H1 (cell line): ENCODE measurements around the gene TPMT. TPM values are rescaled to one million over a fixed set of nuclear protein-coding genes. Genes with fewer than 3 reads are reported as not detected.

ENCODE experiments used
- CTCF ChIA-PET: fragments of 300-600 bp; sonication (Branson Sonifier 250); formaldehyde crosslinking; loops from one replicate; lab custom pipeline; 2021; ENCODE audit not compliant: partially characterized antibody; lab: Charles Lee
- POLR2A ChIA-PET: fragments of 300-600 bp; sonication (Branson Sonifier 250); formaldehyde crosslinking; loops from one replicate; lab custom pipeline; 2021; ENCODE audit warnings: inconsistent platforms; ENCODE audit not compliant: partially characterized antibody; lab: Charles Lee
- DNase-seq, 2 experiments: peaks; one replicate each; pipeline versions ENCODE4 v3.0.0 to v3.0.0-alpha.2; 2010 to 2022; ENCODE audit warnings: low spot score in 2 of 2, low read depth in 1 of 2, mixed read lengths in 1 of 2
- FAIRE-seq: peaks from 2 replicates; lab custom pipeline; 2011; peaks lifted over from hg19 to GRCh38; lab: Jason Lieb, UNC
- H2AFZ ChIP-seq: 2 replicates; pipeline ENCODE4 v1.8.1; 2012; ENCODE audit warnings: low read length, inconsistent platforms
- H2AK5ac ChIP-seq: 2 replicates; pipeline ENCODE4 v1.6.1; 2013; ENCODE audit warnings: low read depth, low read length
- H2BK120ac ChIP-seq: replicated peaks from 2 replicates; pipeline ENCODE3; 2013; ENCODE audit warnings: low read depth, low read length, inconsistent platforms
- H2BK12ac ChIP-seq: 2 replicates; pipeline ENCODE4 v1.6.1; 2013; ENCODE audit warnings: low read depth, low read length
- H2BK15ac ChIP-seq: 2 replicates; pipeline ENCODE4 v1.6.1; 2013; ENCODE audit warnings: low read length
- H2BK20ac ChIP-seq: 2 replicates; pipeline ENCODE4 v1.6.1; 2013; ENCODE audit warnings: low read length
- H2BK5ac ChIP-seq: 2 replicates; pipeline ENCODE4 v1.6.1; 2013; ENCODE audit warnings: low read depth, low read length
- H3K14ac ChIP-seq: 2 replicates; pipeline ENCODE4 v1.6.1; 2013; ENCODE audit warnings: inconsistent platforms; ENCODE audit not compliant: insufficient read length
- H3K18ac ChIP-seq: 2 replicates; pipeline ENCODE4 v1.6.1; 2013; ENCODE audit warnings: low read length; ENCODE audit errors: extremely low read depth
- H3K23ac ChIP-seq: 2 replicates; pipeline ENCODE4 v1.6.1; 2013; ENCODE audit warnings: inconsistent platforms; ENCODE audit not compliant: insufficient read length
- H3K23me2 ChIP-seq: 2 replicates; pipeline ENCODE4 v1.6.1; 2013; ENCODE audit warnings: low read depth, low read length
- H3K27ac ChIP-seq: 2 replicates; pipeline ENCODE4 v1.6.1; 2011; ENCODE audit warnings: low read depth, low read length, inconsistent platforms
- H3K27me3 ChIP-seq, 4 experiments: replicated peaks in 1 of 4; 1 replicate in 1 of 4; 2 replicates in 3 of 4; pipeline versions ENCODE4 v1.6.1 to v1.8.1; 2011 to 2013; ENCODE audit warnings: low read length in 3 of 4, mild to moderate bottlenecking in 3 of 4, inconsistent platforms in 2 of 4, mixed read lengths in 2 of 4, moderate library complexity in 1 of 4; ENCODE audit not compliant: control insufficient read depth in 3 of 4, insufficient read depth in 3 of 4; ENCODE audit errors: extremely low read depth in 1 of 4
- H3K36me3 ChIP-seq, 4 experiments: 2 replicates each; pipeline versions ENCODE4 v1.6.1 to v1.8.1; 2011 to 2013; ENCODE audit warnings: mild to moderate bottlenecking in 4 of 4, low read length in 3 of 4, moderate library complexity in 2 of 4, control low read depth in 1 of 4, inconsistent platforms in 1 of 4; ENCODE audit not compliant: insufficient read depth in 4 of 4, control insufficient read depth in 2 of 4
- H3K4ac ChIP-seq: replicated peaks from 2 replicates; pipeline ENCODE3; 2013; ENCODE audit warnings: low read length, low read depth, mixed read lengths, inconsistent platforms; ENCODE audit not compliant: insufficient read length
- H3K4me1 ChIP-seq, 4 experiments: replicated peaks in 1 of 4; 1 replicate in 1 of 4; 2 replicates in 3 of 4; pipeline versions ENCODE4 v1.6.1 to v1.8.1; 2011 to 2013; ENCODE audit warnings: low read length in 3 of 4, inconsistent platforms in 2 of 4, mixed read lengths in 1 of 4; ENCODE audit not compliant: insufficient read depth in 4 of 4, control insufficient read depth in 3 of 4
- H3K4me2 ChIP-seq, 2 experiments: 2 replicates each; pipeline versions ENCODE4 v1.6.1 to v1.8.1; 2011 to 2013; ENCODE audit warnings: low read depth in 2 of 2, low read length in 2 of 2, control low read depth in 1 of 2, inconsistent platforms in 1 of 2, mild to moderate bottlenecking in 1 of 2; ENCODE audit not compliant: insufficient read depth in 1 of 2
- H3K4me3 ChIP-seq, 4 experiments: fragments of 200-600, 300-600 bp in 1 of 4; sonication (generic), shearing (Covaris generic), sonication (Bioruptor Twin) in 1 of 4; 2 replicates each; pipeline versions ENCODE4 v1.5.1 to v1.8.1; 2011 to 2016; ENCODE audit warnings: low read length in 4 of 4, low read depth in 3 of 4, control low read depth in 2 of 4, inconsistent platforms in 2 of 4, mild to moderate bottlenecking in 2 of 4, mixed read lengths in 1 of 4, moderate library complexity in 1 of 4; ENCODE audit not compliant: insufficient read depth in 2 of 4; ENCODE audit errors: extremely low read depth in 1 of 4
- H3K56ac ChIP-seq: replicated peaks from 2 replicates; pipeline ENCODE3; 2013; ENCODE audit warnings: low read depth, mild to moderate bottlenecking, mixed read lengths, low read length, inconsistent platforms; ENCODE audit not compliant: insufficient read length
- H3K79me1 ChIP-seq: 2 replicates; pipeline ENCODE4 v1.6.1; 2013; ENCODE audit warnings: low read depth, low read length, control low read depth
- H3K79me2 ChIP-seq, 2 experiments: 2 replicates each; pipeline versions ENCODE4 v1.6.1 to v1.8.1; 2012 to 2013; ENCODE audit warnings: low read length in 2 of 2, mild to moderate bottlenecking in 2 of 2, inconsistent platforms in 1 of 2; ENCODE audit not compliant: insufficient read depth in 2 of 2, control insufficient read depth in 1 of 2
- H3K9ac ChIP-seq, 4 experiments: replicated peaks in 1 of 4; 1 replicate in 1 of 4; 2 replicates in 3 of 4; pipeline versions ENCODE4 v1.6.1 to v1.8.1; 2011 to 2013; ENCODE audit warnings: low read depth in 3 of 4, low read length in 3 of 4, control low read depth in 2 of 4, mild to moderate bottlenecking in 2 of 4, moderate library complexity in 2 of 4, inconsistent platforms in 1 of 4; ENCODE audit errors: extremely low read depth in 1 of 4
- H3K9me3 ChIP-seq, 2 experiments: 2 replicates each; pipeline versions ENCODE4 v1.6.1 to v1.8.1; 2012 to 2013; ENCODE audit warnings: mild to moderate bottlenecking in 2 of 2, moderate library complexity in 2 of 2, control low read depth in 1 of 2, inconsistent platforms in 1 of 2, low read depth in 1 of 2, low read length in 1 of 2, mixed read lengths in 1 of 2; ENCODE audit not compliant: insufficient read depth in 2 of 2
- H4K20me1 ChIP-seq, 2 experiments: replicated peaks in 1 of 2; 2 replicates each; pipeline versions ENCODE3 to v1.8.1; 2011 to 2013; ENCODE audit warnings: inconsistent platforms in 2 of 2, low read length in 2 of 2, mild to moderate bottlenecking in 1 of 2; ENCODE audit not compliant: insufficient read depth in 2 of 2, control insufficient read depth in 1 of 2
- H4K5ac ChIP-seq: 2 replicates; pipeline ENCODE4 v1.6.1; 2013; ENCODE audit warnings: low read length, low read depth, mixed read lengths, inconsistent platforms; ENCODE audit not compliant: insufficient read length
- H4K8ac ChIP-seq: 2 replicates; pipeline ENCODE4 v1.8.0; 2013; ENCODE audit warnings: mild to moderate bottlenecking, moderate library complexity, low read length, inconsistent platforms; ENCODE audit not compliant: insufficient read depth; ENCODE audit errors: extremely low read depth
- H4K91ac ChIP-seq: replicated peaks from 2 replicates; pipeline ENCODE3; 2013; ENCODE audit warnings: low read length, mixed read lengths, inconsistent platforms; ENCODE audit not compliant: insufficient read length
- ASH2L ChIP-seq: fragments of 200-600, 300-600 bp; sonication (generic); IDR thresholded peaks from one replicate; pipeline ENCODE4 v1.7.1; 2017; ENCODE audit warnings: low read length
- ATF2 ChIP-seq: IDR thresholded peaks from 2 replicates; pipeline ENCODE4 v1.6.1; 2012; ENCODE audit warnings: low read length, inconsistent platforms
- BCL11A ChIP-seq, 2 experiments: IDR thresholded peaks; one replicate each; pipeline ENCODE4 v1.6.1; 2011; ENCODE audit warnings: low read depth in 2 of 2, low read length in 2 of 2, mild to moderate bottlenecking in 2 of 2
- CEBPB ChIP-seq: IDR thresholded peaks from 2 replicates; pipeline ENCODE4 v1.6.1; 2012; ENCODE audit warnings: low read depth, low read length
- FOSL1 ChIP-seq: IDR thresholded peaks from 2 replicates; pipeline ENCODE4 v1.6.1; 2011; ENCODE audit warnings: mild to moderate bottlenecking, low read depth, low read length, moderate library complexity; ENCODE audit not compliant: insufficient read depth
- RAD21 ChIP-seq, 2 experiments: IDR thresholded peaks in 1 of 2; conservative IDR thresholded peaks in 1 of 2; 2 replicates each; pipeline ENCODE4 v1.6.1; 2011; ENCODE audit warnings: low read depth in 2 of 2, low read length in 2 of 2, improper control_type of control experiment in 1 of 2, inconsistent platforms in 1 of 2, mild to moderate bottlenecking in 1 of 2, moderate library complexity in 1 of 2
- RNF2 ChIP-seq: fragments of 200-900, 300-1000 bp; sonication (generic); IDR thresholded peaks from 2 replicates; pipeline ENCODE4 v1.7.1; 2016; ENCODE audit warnings: borderline replicate concordance, low read depth, mild to moderate bottlenecking, antibody characterized with exemption, low read length; ENCODE audit not compliant: poor library complexity, severe bottlenecking; ENCODE audit errors: missing control alignments
- SIRT6 ChIP-seq: IDR thresholded peaks from one replicate; pipeline ENCODE4 v1.7.1; 2012; ENCODE audit warnings: low read length, inconsistent platforms
- SP1 ChIP-seq: IDR thresholded peaks from 2 replicates; pipeline ENCODE4 v1.6.1; 2011; ENCODE audit warnings: low read depth, low read length
- SP2 ChIP-seq: IDR thresholded peaks from 2 replicates; pipeline ENCODE4 v1.6.1; 2012; ENCODE audit warnings: mild to moderate bottlenecking, low read length, inconsistent platforms
- ZNF274 ChIP-seq: IDR thresholded peaks from 2 replicates; pipeline ENCODE4 v1.7.0; 2012; ENCODE audit warnings: low read length, borderline replicate concordance; ENCODE audit errors: extremely low read depth
- WGBS, 2 experiments: shearing (Covaris generic) in 1 of 2; methylation state at CpG; one replicate each; pipeline versions ENCODE4 v1.1.6 to v1.1.7; 2013 to 2015; ENCODE audit warnings: low lambda C conversion rate in 2 of 2, mixed read lengths in 2 of 2, inconsistent platforms in 1 of 2, low coverage in 1 of 2, missing lambda C conversion rate in 1 of 2; ENCODE audit not compliant: insufficient replicate concordance in 2 of 2, insufficient coverage in 1 of 2, insufficient read length in 1 of 2; ENCODE audit errors: extremely low coverage in 1 of 2, missing lambda C conversion rate in 1 of 2; 5-methylcytosine and 5-hydroxymethylcytosine counted together
- polyA plus RNA-seq, 7 experiments: library from polyadenylated mRNA; depleted of rRNA in 3 of 7; stranded (reverse) in 5 of 7; unstranded in 2 of 7; fragments of >200 nt in 5 of 7; fragments of 200-250 nt in 2 of 7; gene quantifications; 1 replicate in 5 of 7; 2 replicates in 1 of 7; 4 replicates in 1 of 7; pipeline versions ENCODE4 v1.2.1 to v1.2.3, GENCODE V29; 2011 to 2013; ENCODE audit warnings: missing spikeins in 2 of 7, mixed read lengths in 2 of 7
- total RNA-seq: library from RNA; stranded (reverse); fragmentation: NEBNext Ultra II Directional; extraction: Animal tissue kit (Norgen Biotek cat#: 25700); gene quantifications from 2 replicates; pipeline ENCODE4 v1.2.1, GENCODE V29; 2021

The TPMT gene
- total and polyA plus RNA-seq, 2 of the 8 experiments (the other 6 are each of a cell fraction or from before 2014, with no cell fraction given) = 12.3 to 17.2 TPM

GRCh38 chr6:18136260-18136659, 18.6 kb downstream of the TPMT start:
- no peaks in the 10 kb centered on the region for H3K4me1 ChIP-seq
- H4K20me1 ChIP-seq = no peaks in the 10 kb centered on the region
- no peak overlapping the region for H4K8ac ChIP-seq
- no peak overlapping the region for H4K5ac ChIP-seq
- H3K14ac ChIP-seq = no peak overlapping the region
- H3K4ac ChIP-seq = no peak overlapping the region
- no peak overlapping the region for H3K9ac ChIP-seq
- H3K27ac ChIP-seq = no peak overlapping the region
- H3K79me1 ChIP-seq = no peaks in the 10 kb centered on the region
- H3K4me3 ChIP-seq = no peak overlapping the region
- H2BK20ac ChIP-seq = no peak overlapping the region
- H2BK12ac ChIP-seq = no peak overlapping the region
- no peaks in the 10 kb centered on the region for H3K27me3 ChIP-seq
- H3K36me3 ChIP-seq = peaks cover 4 to 12% (median 6%) of the 10 kb centered on the region in 4 experiments
- 92% methylated on average over 10 of the region's 10 CpGs; no CpG with 5 or more reads in 1 of the 2 experiments for WGBS, 2 experiments
- H2BK120ac ChIP-seq = no peak overlapping the region
- TF ChIP-seq ASH2L (no peak), CEBPB (no peak), ATF2 (no peak), SP1 (no peak), SP2 (no peak), RNF2 (no peak), BCL11A (IDR thresholded peaks at IDR 0.05; ENCODE audit: low read depth in 2 of 2, low read length in 2 of 2) (no peak), ZNF274 (no peak), SIRT6 (no peak), FOSL1 (no peak), RAD21 (IDR thresholded peaks at IDR 0.05 in 1 of 2, conservative IDR thresholded peaks at IDR 0.05 in 1 of 2; ENCODE audit: low read depth in 2 of 2, low read length in 2 of 2) (no peak)
- ChIA-PET POLR2A (no interaction called here), CTCF (interaction anchor here (4.0 kb wide), 1 partner anchor 15 kb away, joined by 24 read pairs; the partner anchor contains the start of gene NHLRC1)
- H4K91ac ChIP-seq = no peak overlapping the region
- no peak overlapping the region for H2BK15ac ChIP-seq
- no peak overlapping the region for H3K18ac ChIP-seq
- FAIRE-seq (no peak), DNase-seq (no peak)
- H2AK5ac ChIP-seq = no peak overlapping the region
- no peak overlapping the region for H3K23ac ChIP-seq
- H3K23me2 ChIP-seq = no peaks in the 10 kb centered on the region
- H3K4me2 ChIP-seq = no peak overlapping the region
- H3K56ac ChIP-seq = no peak overlapping the region
- H3K79me2 ChIP-seq = no peaks in the 10 kb centered on the region
- H3K9me3 ChIP-seq = no peaks in the 10 kb centered on the region
- H2BK5ac ChIP-seq = no peak overlapping the region
- H2AFZ ChIP-seq = no peak overlapping the region
